Measurements from ENCODE around the gene ATRN.

- TF ChIP-seq CTCF (conservative IDR thresholded peaks at IDR 0.05) (no peak), ZFX (IDR thresholded peaks at IDR 0.05) (no peak)
Observed at GRCh38 chr20:3678856-3679720, 208.3 kb downstream of the ATRN start.

Data from C4-2B (cell line).